ENCODE measurements around the gene KRTAP29-1. TPM values are rescaled to one million over a fixed set of nuclear protein-coding genes. Genes with fewer than 3 reads are reported as not detected.

The KRTAP29-1 gene
- total RNA-seq, 1 experiment from 2014 or later = not detected

DNA sequence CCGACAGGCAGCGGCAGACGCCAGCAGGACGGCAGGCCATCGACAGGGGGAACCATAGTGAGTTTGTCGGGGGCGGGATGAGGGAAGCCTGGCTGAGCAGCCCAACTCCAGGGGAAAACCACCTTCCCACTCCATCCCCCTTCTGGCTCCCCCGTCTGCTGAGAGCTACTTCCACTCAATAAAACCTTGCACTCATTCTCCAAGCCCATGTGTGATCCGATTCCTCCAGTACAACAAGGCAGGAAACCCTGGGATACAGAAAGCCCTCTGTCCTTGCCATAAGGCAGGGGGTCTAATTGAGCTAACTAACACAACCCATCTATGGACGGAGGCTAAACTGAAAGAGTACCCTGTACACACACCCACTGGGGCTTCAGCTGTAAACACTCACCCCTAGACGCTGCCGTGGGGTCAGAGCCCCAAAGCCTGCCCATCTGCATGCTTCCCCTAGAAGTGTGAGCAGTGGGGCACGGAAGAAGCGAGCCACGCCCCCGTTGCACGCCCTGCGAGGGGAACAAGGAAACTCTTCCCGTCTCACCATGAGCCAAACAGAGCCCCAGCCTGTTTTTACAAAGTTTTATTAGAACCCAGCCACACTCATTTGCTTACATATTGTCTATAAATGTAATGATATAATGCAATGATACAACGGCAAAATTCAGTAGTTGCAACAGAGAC is 4.1 kb downstream of the KRTAP29-1 start:
- Mint-ChIP-seq H3K27me3 (ENCODE audit: low read depth) (no peaks in the 10 kb centered on the region), H3K36me3 (ENCODE audit: insufficient read depth in 1 of 3, low read depth in 3 of 3) (no peaks in the 10 kb centered on the region), H3K4me3 (no peak overlapping the region), H3K4me1 (peaks cover 0 to 10% of the 10 kb centered on the region in 2 experiments; a peak in 1 of 4 replicates), H3K27ac (no peak overlapping the region), H3K9me3 (peaks cover 0 to 2% of the 10 kb centered on the region in 2 experiments; a peak in 2 of 5 replicates)
- H3K27me3 ChIP-seq (ENCODE audit: insufficient read depth, low read length) = no peaks in the 10 kb centered on the region
- H3K18ac ChIP-seq (ENCODE audit: insufficient read length, low read depth, low read length) = no peak overlapping the region
- H2AK5ac ChIP-seq (ENCODE audit: insufficient read length, low read length) = no peak overlapping the region
- WGBS (ENCODE audit: extremely low coverage, insufficient read length, low lambda C conversion rate) = no CpG with 5 or more reads among the region's 20 CpGs
- no peaks in the 10 kb centered on the region for H3K4me1 ChIP-seq (ENCODE audit: insufficient read depth, low read length)
- DNase-seq = peak; percentile 46
- H3K4me2 ChIP-seq (ENCODE audit: insufficient read depth, insufficient read length, low read length) = no peak overlapping the region
- H2BK15ac ChIP-seq (ENCODE audit: low read depth, low read length) = no peak overlapping the region
- H2BK5ac ChIP-seq (ENCODE audit: insufficient read length, low read length) = no peak overlapping the region
- H3K14ac ChIP-seq (ENCODE audit: insufficient read depth, low read length) = no peak overlapping the region
- H3K79me2 ChIP-seq (ENCODE audit: insufficient read depth, low read length) = no peaks in the 10 kb centered on the region
- H3K9ac ChIP-seq (ENCODE audit: extremely low read depth, insufficient read length, low read length) = no peak overlapping the region
- H3K79me1 ChIP-seq (ENCODE audit: insufficient read depth, low read depth, low read length, poor library complexity, severe bottlenecking) = no peaks in the 10 kb centered on the region
- TF ChIP-seq, protein P1, sequence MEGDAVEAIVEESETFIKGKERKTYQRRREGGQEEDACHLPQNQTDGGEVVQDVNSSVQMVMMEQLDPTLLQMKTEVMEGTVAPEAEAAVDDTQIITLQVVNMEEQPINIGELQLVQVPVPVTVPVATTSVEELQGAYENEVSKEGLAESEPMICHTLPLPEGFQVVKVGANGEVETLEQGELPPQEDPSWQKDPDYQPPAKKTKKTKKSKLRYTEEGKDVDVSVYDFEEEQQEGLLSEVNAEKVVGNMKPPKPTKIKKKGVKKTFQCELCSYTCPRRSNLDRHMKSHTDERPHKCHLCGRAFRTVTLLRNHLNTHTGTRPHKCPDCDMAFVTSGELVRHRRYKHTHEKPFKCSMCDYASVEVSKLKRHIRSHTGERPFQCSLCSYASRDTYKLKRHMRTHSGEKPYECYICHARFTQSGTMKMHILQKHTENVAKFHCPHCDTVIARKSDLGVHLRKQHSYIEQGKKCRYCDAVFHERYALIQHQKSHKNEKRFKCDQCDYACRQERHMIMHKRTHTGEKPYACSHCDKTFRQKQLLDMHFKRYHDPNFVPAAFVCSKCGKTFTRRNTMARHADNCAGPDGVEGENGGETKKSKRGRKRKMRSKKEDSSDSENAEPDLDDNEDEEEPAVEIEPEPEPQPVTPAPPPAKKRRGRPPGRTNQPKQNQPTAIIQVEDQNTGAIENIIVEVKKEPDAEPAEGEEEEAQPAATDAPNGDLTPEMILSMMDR (conservative IDR thresholded peaks at IDR 0.05) = 0 out of 3 replicates have a peak, but pooled peaks have one; percentile 14
- H3K4ac ChIP-seq (ENCODE audit: low read depth, low read length) = no peak overlapping the region
- no peak overlapping the region for H3K56ac ChIP-seq (ENCODE audit: insufficient read length, low read depth, low read length)
- no peak overlapping the region for H2BK12ac ChIP-seq (ENCODE audit: insufficient read length, low read depth, low read length)
- H3K27ac ChIP-seq (ENCODE audit: insufficient read length, low read depth, low read length) = no peak overlapping the region
- H4K5ac ChIP-seq (ENCODE audit: insufficient read length, low read depth, low read length) = no peak overlapping the region
- no peak overlapping the region for H3K23ac ChIP-seq (ENCODE audit: insufficient read length, low read depth, low read length)
- no peak overlapping the region for H3T11ph ChIP-seq (ENCODE audit: low read length)
- H4K8ac ChIP-seq (replicated peaks; ENCODE audit: insufficient read length, low read depth, low read length) = no peak overlapping the region
- no peaks in the 10 kb centered on the region for H4K20me1 ChIP-seq (ENCODE audit: control insufficient read depth, insufficient read depth, insufficient read length)
- no peak overlapping the region for H2BK20ac ChIP-seq (ENCODE audit: low read depth, low read length, poor library complexity, severe bottlenecking)
- H3K9me3 ChIP-seq (ENCODE audit: control insufficient read depth, low read depth, low read length) = no peaks in the 10 kb centered on the region
- H2BK120ac ChIP-seq (ENCODE audit: low read depth, low read length, poor library complexity, severe bottlenecking) = no peak overlapping the region
- H2AFZ ChIP-seq (ENCODE audit: low read length) = no peak overlapping the region
- no peak overlapping the region for H4K91ac ChIP-seq (ENCODE audit: insufficient read length, low read depth, low read length)
- H3K23me2 ChIP-seq (ENCODE audit: insufficient read length, low read depth, low read length, poor library complexity, severe bottlenecking) = no peaks in the 10 kb centered on the region
